NT2/D1 (cell line): Measurements from ENCODE around the gene HMCES.

Source experiments
- SUZ12 ChIP-seq: IDR thresholded peaks from 2 replicates; pipeline ENCODE4 v1.6.1; 2011; ENCODE audit not compliant: insufficient read length, insufficient read depth; ENCODE audit errors: extremely low read depth
- YY1 ChIP-seq: IDR thresholded peaks from 2 replicates; pipeline ENCODE4 v1.6.1; 2011; ENCODE audit not compliant: insufficient read length, insufficient read depth
- ZNF274 ChIP-seq: IDR thresholded peaks from 2 replicates; pipeline ENCODE4 v1.6.1; 2011; ENCODE audit warnings: mild to moderate bottlenecking, low read depth, low read length

GRCh38 chr3:129238945-129239705, 39.5 kb upstream of the HMCES start:
- no peak for TF ChIP-seq YY1
- no peak for TF ChIP-seq SUZ12
- TF ChIP-seq ZNF274: no peak
